ENCODE data around the gene PCDHGB7.
"Not testable (repeated sequence)": the region's sequence is repeated elsewhere in the genome, so short reads cannot be mapped to it uniquely, and the experiment has no call there.

Gene PCDHGB7

DNA sequence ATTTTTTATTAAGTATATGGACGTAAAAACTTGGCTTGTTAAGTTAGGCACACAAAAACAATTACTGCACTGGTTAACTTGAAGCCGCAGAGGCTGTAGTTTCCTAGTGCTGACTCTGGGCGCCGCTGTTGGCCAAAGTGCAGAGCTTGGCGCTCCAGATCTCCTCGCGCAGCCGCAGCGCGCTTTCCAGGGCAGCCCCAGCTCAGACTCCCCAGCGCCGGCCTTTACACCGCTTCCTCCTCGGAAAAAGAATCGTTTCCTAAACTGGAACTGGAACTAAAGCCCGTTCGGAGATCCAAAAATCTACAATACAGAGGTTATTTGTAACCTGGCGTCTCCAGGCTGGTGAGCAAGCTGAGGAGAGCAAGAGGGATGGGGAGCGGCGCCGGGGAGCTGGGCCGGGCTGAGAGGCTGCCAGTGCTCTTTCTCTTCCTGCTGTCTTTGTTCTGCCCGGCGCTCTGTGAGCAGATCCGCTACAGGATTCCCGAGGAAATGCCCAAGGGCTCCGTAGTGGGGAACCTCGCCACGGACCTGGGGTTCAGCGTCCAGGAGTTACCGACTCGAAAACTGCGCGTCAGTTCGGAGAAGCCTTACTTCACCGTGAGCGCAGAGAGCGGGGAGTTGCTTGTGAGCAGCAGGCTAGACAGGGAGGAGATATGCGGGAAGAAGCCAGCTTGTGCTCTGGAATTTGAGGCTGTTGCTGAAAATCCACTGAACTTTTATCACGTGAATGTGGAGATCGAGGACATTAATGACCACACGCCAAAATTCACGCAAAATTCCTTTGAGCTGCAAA is 19.5 kb upstream of the PCDHGB7 start, which contains the start of gene PCDHGB5:
Gene PCDHGB5, plus strand, starts transcription at position 192 of the 796 bp plus-strand sequence. Its CDS starts 181 bp downstream, at position 373.
- not testable (repeated sequence) for DNase-seq

DNA sequence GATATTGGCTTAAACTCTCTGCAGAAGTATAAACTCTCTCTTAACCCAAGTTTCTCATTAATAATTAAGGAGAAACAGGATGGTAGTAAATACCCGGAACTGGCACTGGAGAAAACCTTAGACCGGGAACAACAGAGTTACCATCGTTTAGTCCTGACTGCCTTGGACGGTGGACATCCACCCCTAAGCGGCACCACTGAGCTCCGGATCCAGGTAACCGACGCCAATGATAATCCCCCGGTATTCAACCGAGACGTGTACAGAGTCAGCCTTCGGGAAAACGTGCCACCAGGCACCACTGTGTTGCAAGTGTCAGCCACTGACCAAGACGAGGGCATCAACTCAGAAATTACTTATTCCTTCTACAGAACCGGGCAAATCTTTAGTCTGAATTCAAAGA is 18.9 kb upstream of the PCDHGB7 start:
- no peak for DNase-seq

DNA sequence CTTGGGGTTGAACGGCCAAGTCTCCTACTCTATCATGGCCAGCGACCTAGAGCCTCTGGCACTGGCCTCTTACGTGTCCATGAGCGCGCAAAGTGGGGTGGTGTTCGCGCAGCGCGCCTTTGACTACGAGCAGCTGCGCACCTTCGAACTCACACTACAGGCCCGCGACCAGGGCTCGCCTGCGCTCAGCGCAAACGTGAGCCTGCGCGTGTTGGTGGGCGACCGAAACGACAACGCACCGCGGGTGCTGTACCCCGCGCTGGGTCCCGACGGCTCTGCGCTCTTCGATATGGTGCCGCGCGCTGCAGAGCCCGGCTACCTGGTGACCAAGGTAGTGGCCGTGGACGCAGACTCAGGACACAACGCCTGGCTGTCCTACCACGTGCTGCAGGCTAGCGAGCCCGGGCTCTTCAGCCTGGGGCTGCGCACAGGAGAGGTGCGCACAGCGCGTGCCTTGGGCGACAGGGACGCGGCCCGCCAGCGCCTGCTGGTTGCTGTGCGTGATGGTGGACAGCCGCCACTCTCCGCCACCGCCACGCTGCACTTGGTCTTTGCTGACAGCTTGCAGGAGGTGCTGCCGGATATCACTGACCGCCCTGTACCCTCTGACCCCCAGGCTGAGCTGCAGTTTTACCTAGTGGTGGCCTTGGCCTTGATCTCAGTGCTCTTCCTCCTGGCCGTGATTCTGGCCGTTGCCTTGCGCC is 17.8 kb upstream of the PCDHGB7 start:
- DNase-seq: no peak

DNA sequence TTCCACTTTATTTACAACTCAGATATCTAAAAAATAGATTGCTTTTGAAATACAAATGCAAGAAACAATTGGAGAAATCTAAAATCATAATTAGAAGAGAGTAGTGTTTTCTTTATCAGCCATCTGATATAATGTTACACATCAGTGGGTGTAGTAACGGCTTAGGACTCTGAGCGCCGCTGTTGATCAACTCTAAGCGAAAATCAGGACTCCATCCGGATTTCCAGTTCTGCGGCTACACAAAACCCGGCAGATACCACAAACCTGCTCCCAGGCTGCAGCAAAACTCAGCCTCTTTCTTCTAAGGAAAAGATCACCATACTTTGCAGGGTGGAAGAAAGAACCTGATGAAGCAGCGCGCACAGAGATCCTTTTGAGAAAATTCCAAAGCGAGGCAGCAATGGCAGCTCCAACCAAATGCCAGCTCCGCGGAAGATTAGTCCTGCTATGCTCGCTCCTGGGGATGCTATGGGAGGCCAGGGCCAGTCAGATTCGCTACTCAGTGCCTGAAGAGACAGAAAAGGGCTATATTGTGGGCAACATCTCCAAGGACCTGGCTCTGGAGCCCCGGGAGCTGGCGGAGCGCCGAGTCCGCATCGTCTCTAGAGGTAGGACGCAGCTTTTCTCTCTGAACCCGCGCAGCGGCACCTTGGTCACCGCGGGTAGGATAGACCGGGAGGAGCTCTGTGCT is 14.8 kb upstream of the PCDHGB7 start, which contains the start of gene PCDHGA9:
Gene PCDHGA9, plus strand, starts transcription at position 226 of the 691 bp plus-strand sequence. Its CDS starts 175 bp downstream, at position 401.
- DNase-seq: no peak

DNA sequence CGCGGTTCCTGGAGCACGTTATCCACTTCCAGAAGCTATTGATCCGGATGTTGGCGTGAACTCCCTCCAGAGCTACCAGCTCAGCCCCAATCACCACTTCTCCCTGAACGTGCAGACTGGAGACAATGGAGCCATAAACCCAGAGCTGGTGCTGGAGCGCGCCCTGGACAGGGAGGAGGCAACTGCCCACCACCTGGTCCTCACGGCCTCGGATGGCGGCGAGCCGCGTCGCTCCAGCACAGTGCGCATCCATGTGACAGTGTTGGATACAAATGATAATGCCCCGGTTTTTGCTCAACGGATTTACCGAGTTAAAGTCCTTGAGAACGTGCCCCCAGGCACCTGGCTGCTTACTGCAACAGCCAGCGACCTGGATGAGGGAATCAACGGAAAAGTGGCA is 14.1 kb upstream of the PCDHGB7 start:
- no peak for DNase-seq

DNA sequence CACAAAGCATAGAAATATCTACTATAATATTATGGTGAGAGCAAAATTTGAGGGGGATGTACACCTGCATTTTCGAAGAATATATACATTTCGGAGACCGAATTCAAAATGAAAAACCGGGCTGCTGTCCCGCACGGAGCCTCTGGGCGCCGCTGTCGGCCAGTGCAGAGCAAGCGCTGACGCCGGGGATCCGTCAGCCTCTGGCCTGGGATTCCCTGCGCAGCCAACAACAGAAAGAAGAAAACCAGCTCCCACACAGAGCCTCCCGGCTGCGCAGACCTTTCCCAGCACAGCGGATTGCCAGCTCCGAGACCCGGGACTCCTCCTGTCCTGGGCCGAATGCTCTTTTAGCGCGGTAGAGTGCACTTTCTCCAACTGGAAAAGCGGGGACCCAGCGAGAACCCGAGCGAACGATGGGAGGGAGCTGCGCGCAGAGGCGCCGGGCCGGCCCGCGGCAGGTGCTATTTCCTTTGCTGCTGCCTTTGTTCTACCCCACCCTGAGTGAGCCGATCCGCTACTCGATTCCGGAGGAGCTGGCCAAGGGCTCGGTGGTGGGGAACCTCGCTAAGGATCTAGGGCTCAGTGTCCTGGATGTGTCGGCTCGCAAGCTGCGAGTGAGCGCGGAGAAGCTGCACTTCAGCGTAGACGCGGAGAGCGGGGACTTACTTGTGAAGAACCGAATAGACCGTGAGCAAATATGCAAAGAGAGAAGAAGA is 9.5 kb upstream of the PCDHGB7 start, which contains the start of gene PCDHGB6:
Gene PCDHGB6, plus strand, starts transcription at position 232 of the 716 bp plus-strand sequence. Its CDS starts 182 bp downstream, at position 414.
- DNase-seq: not testable (repeated sequence)

DNA sequence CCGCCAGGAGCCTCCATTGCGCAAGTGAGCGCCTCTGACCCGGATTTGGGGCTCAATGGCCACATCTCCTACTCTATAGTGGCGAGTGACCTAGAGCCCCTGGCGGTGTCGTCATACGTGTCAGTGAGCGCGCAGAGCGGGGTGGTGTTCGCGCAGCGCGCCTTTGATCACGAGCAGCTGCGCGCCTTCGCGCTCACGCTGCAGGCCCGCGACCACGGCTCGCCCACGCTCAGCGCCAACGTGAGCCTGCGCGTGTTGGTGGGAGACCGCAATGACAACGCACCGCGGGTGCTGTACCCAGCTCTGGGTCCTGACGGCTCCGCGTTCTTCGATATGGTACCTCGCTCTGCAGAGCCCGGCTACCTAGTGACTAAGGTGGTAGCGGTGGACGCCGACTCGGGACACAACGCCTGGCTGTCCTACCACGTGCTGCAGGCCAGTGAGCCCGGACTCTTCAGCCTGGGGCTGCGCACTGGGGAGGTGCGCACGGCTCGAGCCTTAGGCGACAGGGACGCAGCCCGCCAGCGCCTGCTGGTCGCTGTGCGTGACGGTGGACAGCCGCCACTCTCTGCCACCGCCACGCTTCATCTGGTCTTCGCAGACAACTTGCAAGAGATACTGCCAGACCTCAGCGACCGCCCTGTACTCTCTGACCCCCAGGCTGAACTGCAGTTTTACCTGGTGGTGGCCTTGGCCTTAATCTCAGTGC is 7.7 kb upstream of the PCDHGB7 start:
- no peak for DNase-seq

DNA sequence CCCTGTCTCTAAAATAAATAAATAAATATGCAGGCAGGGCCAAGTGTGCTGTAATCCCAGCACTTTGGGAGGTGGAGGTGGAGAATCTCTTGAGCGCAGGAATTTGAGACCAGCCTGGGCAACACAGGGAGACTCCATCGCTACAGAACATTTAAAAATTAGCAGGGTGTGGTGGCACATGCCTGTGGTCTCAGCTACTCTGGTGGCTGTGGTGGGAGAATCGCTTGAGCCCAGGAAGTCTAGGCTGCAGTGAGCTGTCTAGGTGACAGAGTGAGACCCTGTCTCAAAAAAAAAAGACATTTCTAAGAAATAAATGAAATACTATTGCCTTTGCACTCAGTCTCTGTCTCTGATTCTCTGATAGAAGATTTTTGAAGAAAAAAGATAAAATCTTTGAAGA is 5.9 kb upstream of the PCDHGB7 start:
- no peak for DNase-seq

DNA sequence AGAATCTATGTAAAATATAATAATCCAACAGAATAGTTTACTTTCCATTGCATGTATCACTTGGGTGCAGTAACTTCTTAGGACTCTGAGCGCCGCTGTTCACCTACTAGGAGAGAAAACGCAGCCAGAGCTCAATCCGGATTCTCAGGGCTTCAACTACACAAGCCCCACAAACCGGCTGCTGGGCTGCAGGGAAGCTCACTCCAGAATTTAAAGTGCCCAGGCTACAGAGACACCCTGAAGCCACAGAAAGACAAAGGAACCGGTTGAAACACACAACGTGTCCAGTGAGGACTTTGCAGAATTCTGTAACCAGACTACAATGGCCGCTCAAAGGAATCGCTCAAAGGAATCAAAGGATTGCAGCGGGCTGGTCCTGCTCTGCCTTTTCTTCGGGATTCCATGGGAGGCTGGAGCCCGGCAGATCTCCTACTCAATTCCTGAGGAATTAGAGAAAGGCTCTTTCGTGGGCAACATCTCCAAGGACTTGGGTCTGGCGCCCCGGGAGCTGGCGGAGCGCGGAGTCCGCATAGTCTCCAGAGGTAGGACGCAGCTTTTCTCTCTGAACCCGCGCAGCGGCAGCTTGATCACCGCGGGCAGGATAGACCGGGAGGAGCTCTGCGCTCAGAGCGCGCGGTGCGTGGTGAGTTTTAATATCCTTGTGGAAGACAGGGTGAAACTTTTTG is 4.5 kb upstream of the PCDHGB7 start, which contains the start of gene PCDHGA10:
Gene PCDHGA10, plus strand, starts transcription at position 134 of the 686 bp plus-strand sequence. Its CDS starts 189 bp downstream, at position 323.
- no peak for DNase-seq

DNA sequence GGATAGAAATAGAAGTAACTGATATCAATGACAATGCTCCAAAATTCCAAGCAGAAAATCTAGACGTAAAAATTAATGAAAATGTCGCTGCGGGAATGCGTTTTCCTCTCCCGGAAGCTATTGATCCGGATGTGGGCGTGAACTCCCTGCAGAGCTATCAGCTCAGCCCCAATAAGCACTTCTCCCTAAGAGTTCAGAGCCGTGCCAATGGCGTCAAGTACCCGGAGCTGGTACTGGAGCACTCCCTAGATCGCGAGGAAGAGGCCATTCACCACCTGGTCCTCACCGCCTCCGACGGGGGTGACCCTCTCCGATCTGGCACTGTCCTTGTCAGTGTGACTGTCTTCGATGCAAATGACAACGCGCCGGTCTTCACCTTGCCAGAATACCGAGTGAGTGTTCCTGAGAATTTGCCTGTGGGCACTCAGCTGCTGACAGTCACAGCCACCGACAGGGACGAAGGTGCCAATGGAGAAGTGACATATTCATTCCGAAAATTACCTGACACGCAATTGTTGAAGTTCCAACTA is 3.9 kb upstream of the PCDHGB7 start:
- DNase-seq: no peak

DNA sequence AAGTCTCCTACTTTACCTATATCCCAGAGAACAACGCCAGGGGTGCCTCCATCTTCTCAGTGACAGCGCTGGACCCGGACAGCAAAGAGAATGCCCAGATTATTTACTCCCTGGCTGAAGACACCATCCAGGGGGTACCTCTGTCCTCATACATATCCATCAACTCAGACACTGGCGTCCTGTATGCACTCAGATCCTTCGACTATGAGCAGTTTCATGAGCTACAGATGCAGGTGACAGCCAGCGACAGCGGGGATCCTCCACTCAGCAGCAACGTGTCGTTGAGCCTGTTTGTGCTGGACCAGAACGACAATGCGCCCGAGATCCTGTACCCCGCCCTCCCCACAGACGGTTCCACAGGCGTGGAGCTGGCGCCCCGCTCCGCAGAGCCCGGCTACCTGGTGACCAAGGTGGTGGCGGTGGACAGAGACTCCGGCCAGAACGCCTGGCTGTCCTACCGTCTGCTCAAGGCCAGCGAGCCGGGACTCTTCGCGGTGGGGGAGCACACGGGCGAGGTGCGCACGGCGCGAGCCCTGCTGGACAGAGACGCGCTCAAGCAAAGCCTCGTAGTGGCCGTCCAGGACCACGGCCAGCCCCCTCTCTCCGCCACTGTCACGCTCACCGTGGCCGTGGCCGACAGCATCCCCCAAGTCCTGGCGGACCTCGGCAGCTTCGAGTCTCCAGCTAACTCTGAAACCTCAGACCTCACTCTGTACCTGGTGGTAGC is 2.8 kb upstream of the PCDHGB7 start:
- DNase-seq: not testable (repeated sequence)

DNA sequence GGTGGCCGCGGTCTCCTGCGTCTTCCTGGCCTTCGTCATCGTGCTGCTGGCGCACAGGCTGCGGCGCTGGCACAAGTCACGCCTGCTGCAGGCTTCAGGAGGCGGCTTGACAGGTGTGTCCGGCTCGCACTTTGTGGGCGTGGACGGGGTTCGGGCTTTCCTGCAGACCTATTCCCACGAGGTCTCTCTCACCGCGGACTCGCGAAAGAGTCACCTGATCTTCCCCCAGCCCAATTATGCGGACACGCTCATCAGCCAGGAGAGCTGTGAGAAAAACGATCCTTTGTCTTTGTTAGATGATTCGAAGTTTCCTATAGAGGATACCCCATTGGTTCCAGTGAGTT is 2.2 kb upstream of the PCDHGB7 start:
- not testable (repeated sequence) for DNase-seq

DNA sequence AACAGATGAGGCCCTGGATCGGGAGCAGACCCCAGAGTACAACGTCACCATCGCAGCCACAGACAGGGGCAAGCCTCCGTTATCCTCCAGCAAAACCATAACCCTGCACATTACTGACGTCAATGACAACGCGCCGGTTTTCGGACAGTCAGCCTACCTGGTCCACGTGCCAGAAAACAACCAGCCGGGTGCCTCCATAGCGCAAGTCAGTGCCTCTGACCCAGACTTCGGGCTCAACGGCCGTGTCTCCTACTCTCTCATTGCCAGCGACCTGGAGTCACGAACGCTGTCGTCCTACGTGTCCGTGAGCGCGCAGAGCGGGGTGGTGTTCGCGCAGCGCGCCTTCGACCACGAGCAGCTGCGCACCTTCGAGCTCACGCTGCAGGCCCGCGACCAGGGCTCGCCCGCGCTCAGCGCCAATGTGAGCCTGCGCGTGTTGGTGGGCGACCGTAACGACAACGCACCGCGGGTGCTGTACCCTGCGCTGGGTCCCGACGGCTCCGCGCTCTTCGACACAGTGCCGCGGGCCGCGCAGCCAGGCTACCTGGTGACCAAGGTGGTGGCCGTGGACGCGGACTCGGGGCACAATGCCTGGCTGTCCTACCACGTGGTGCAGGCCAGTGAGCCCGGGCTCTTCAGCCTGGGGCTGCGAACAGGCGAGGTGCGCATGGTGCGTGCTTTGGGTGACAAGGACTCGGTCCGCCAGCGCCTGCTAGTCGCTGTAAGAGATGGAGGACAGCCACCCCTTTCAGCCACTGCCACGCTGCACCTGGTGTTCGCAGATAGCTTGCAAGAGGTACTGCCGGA is 1.8 kb downstream of the PCDHGB7 start:
- DNase-seq: no peak

DNA sequence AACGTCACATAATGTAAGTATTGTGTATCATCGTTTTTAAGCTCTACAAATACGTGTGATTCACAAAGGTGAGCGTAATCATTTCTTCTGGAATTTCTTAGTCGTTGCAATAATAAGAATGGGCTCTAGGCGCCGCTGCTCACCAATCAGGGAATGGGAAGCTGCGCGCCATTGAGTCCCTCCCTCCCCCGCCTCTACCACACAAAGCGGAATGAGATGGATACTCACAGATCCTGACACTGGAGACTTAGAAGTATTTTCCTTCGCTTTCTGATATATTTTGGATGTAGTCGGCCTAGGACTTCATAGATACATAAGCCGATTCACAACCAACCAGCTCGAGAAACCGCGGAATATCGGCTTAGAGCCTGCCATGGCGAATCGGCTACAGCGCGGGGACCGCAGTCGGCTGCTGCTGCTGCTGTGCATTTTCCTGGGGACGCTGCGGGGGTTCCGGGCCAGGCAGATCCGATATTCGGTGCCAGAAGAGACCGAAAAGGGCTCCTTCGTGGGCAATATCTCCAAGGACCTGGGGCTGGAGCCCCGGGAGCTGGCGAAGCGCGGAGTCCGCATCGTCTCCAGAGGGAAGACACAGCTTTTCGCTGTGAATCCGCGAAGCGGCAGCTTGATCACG is 3.5 kb downstream of the PCDHGB7 start, which contains the start of gene PCDHGA11:
Gene PCDHGA11, plus strand, starts transcription at position 197 of the 634 bp plus-strand sequence. Its CDS starts 177 bp downstream, at position 374.
- no peak for DNase-seq

DNA sequence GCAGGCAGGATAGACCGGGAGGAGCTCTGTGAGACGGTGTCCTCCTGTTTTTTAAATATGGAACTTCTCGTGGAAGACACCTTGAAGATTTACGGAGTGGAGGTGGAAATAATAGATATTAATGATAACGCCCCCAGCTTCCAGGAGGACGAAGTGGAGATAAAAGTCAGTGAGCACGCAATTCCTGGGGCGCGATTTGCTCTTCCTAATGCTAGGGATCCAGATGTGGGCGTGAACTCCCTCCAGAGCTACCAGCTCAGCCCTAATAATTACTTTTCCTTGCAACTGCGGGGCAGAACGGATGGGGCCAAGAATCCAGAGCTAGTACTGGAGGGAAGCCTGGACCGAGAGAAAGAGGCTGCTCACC is 4.0 kb downstream of the PCDHGB7 start:
- no peak for DNase-seq

DNA sequence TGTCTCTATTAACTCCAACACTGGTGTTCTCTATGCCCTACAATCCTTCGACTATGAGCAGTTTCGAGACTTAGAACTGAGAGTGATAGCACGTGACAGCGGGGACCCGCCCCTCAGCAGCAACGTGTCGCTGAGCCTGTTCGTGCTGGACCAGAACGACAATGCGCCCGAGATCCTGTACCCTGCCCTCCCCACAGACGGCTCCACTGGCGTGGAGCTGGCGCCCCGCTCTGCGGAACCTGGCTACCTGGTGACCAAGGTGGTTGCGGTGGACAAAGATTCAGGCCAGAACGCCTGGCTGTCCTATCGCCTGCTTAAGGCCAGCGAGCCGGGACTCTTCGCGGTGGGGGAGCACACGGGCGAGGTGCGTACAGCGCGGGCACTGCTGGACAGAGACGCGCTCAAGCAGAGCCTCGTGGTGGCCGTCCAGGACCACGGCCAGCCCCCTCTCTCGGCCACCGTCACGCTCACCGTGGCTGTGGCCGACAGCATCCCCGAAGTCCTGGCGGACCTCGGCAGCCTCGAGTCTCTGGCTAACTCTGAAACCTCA is 5.3 kb downstream of the PCDHGB7 start:
- DNase-seq: no peak

DNA sequence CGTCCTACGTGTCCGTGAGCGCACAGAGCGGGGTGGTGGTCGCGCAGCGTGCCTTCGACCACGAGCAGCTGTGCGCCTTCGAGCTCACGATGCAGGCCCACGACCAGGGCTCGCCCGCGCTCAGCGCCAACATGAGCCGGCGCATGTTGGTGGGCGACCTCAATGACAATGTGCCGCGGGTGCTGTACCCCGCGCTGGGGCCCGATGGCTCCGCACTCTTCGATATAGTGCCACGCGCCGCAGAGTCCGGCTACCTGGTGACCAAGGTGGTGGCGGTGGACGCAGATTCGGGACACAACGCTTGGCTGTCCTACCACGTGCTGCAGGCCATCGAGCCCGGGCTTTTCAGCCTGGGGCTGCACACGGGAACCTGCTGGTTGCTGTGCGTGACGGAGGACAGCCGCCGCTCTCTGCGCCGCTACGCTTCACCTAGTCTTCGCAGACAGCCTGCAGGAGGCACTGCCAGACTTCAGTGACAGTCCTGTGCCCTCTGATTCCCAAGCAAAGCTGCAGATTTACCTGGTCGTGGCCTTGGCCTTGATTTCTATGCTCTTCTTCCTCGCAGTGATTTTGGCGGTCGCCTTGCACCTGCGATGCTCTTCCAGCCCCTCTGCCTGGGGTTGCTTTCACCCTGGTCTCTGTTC is 10.4 kb downstream of the PCDHGB7 start:
- DNase-seq: no peak

Measured in NCI-H2029 treated with DMSO at 0.1 percent for 48 hours (cell line).